Parathyroid adenoma (tissue), 2 donors: ENCODE data around the gene SLC25A31.
A peak's percentile ranks its signal among the peaks of the same experiment; 100 is the strongest.

Experiments
- H2AFZ ChIP-seq: fragments of 300-600 bp; sonication (generic); one replicate; pipeline ENCODE4 v1.7.0; 2017; ENCODE audit warnings: antibody characterized with exemption, mild to moderate bottlenecking
- H3K27ac ChIP-seq: fragments of 300-600 bp; sonication (generic); one replicate; pipeline ENCODE4 v1.7.0; 2017
- H3K27me3 ChIP-seq: fragments of 300-600 bp; sonication (generic); one replicate; pipeline ENCODE4 v1.7.0; 2017; ENCODE audit warnings: low read length; ENCODE audit not compliant: control insufficient read depth, insufficient read depth
- H3K36me3 ChIP-seq: fragments of 300-600 bp; sonication (generic); one replicate; pipeline ENCODE4 v1.7.0; 2017; ENCODE audit warnings: low read length; ENCODE audit not compliant: control insufficient read depth, insufficient read depth
- H3K4me1 ChIP-seq: fragments of 300-600 bp; sonication (generic); one replicate; pipeline ENCODE4 v1.7.0; 2017; ENCODE audit warnings: control low read depth
- H3K4me2 ChIP-seq: fragments of 300-600 bp; sonication (generic); one replicate; pipeline ENCODE4 v1.7.0; 2017; ENCODE audit warnings: low read length
- H3K4me3 ChIP-seq: fragments of 300-600 bp; sonication (generic); one replicate; pipeline ENCODE4 v1.7.0; 2017; ENCODE audit warnings: low read depth, low read length
- H3K79me2 ChIP-seq: fragments of 300-600 bp; sonication (generic); one replicate; pipeline ENCODE4 v1.7.0; 2017; ENCODE audit warnings: control low read depth
- H3K9ac ChIP-seq: fragments of 300-600 bp; sonication (generic); one replicate; pipeline ENCODE4 v1.7.0; 2017; ENCODE audit warnings: mild to moderate bottlenecking
- H3K9me3 ChIP-seq: fragments of 300-600 bp; sonication (generic); one replicate; pipeline ENCODE4 v1.7.0; 2017; ENCODE audit warnings: low read length; ENCODE audit not compliant: control insufficient read depth
- CTCF ChIP-seq: fragments of 300-600 bp; sonication (generic); IDR thresholded peaks from one replicate; pipeline ENCODE4 v1.7.0; 2017; ENCODE audit warnings: antibody characterized with exemption, mild to moderate bottlenecking
- donor health status: primary hyperparathyroidism.

Gene SLC25A31

GRCh38 chr4:127783955-127784770 is 54.0 kb downstream of the SLC25A31 start:
- Histone ChIP-seq H3K9ac (no peak overlapping the region), H3K27ac (peak overlapping the region; percentile 22), H3K27me3 (no peaks in the 10 kb centered on the region), H2AFZ (peak overlapping the region; percentile 3), H3K4me2 (peak overlapping the region; percentile 89), H3K36me3 (no peaks in the 10 kb centered on the region), H3K79me2 (no peaks in the 10 kb centered on the region), H3K9me3 (no peaks in the 10 kb centered on the region), H3K4me3 (no peak overlapping the region), H3K4me1 (no peaks in the 10 kb centered on the region)
- TF ChIP-seq CTCF = no peak

GRCh38 chr4:127788517-127788916 is 58.3 kb downstream of the SLC25A31 start:
- Histone ChIP-seq H3K36me3 (no peaks in the 10 kb centered on the region), H3K4me3 (no peak overlapping the region), H3K27me3 (no peaks in the 10 kb centered on the region), H3K9ac (no peak overlapping the region), H3K4me2 (no peak overlapping the region), H3K79me2 (no peaks in the 10 kb centered on the region), H3K27ac (no peak overlapping the region), H2AFZ (no peak overlapping the region), H3K9me3 (no peaks in the 10 kb centered on the region), H3K4me1 (no peaks in the 10 kb centered on the region)
- TF ChIP-seq CTCF = peak; percentile 14

- Histone ChIP-seq H2AFZ (no peak overlapping the region), H3K9ac (no peak overlapping the region), H3K4me1 (no peaks in the 10 kb centered on the region), H3K9me3 (no peaks in the 10 kb centered on the region), H3K4me3 (no peak overlapping the region), H3K4me2 (no peak overlapping the region), H3K36me3 (no peaks in the 10 kb centered on the region), H3K27ac (no peak overlapping the region), H3K79me2 (no peaks in the 10 kb centered on the region), H3K27me3 (no peaks in the 10 kb centered on the region)
- no peak for TF ChIP-seq CTCF
Measured at GRCh38 chr4:127791391-127791790, 61.2 kb downstream of the SLC25A31 start.

GRCh38 chr4:127793528-127793927 is 63.3 kb downstream of the SLC25A31 start:
- Histone ChIP-seq H3K9ac (no peak overlapping the region), H3K27me3 (no peaks in the 10 kb centered on the region), H3K4me1 (no peaks in the 10 kb centered on the region), H3K4me3 (no peak overlapping the region), H3K4me2 (no peak overlapping the region), H2AFZ (no peak overlapping the region), H3K9me3 (no peaks in the 10 kb centered on the region), H3K79me2 (no peaks in the 10 kb centered on the region), H3K27ac (no peak overlapping the region), H3K36me3 (no peaks in the 10 kb centered on the region)
- TF ChIP-seq CTCF = no peak

- no peak overlapping the region for H3K27ac ChIP-seq
- H3K9ac ChIP-seq = no peak overlapping the region
- H3K27me3 ChIP-seq = no peaks in the 10 kb centered on the region
- H3K36me3 ChIP-seq = no peaks in the 10 kb centered on the region
- H3K4me1 ChIP-seq = no peaks in the 10 kb centered on the region
- H2AFZ ChIP-seq = no peak overlapping the region
- TF ChIP-seq CTCF = no peak
- H3K4me3 ChIP-seq = no peak overlapping the region
- no peak overlapping the region for H3K4me2 ChIP-seq
- no peaks in the 10 kb centered on the region for H3K9me3 ChIP-seq
- no peaks in the 10 kb centered on the region for H3K79me2 ChIP-seq
Measured at GRCh38 chr4:127799711-127800110, 69.5 kb downstream of the SLC25A31 start.
